Ovary (tissue), 9 donors: ENCODE data around the gene NDST3. TPM values are rescaled to one million over a fixed set of nuclear protein-coding genes. Genes with fewer than 3 reads are reported as not detected.
A peak's percentile ranks its signal among the peaks of the same experiment; 100 is the strongest.

Experiments
- DNase-seq, 5 donors: peaks; one replicate each; pipeline ENCODE4 v3.0.0-alpha.2; 2019 to 2020
- H3K27ac ChIP-seq, 2 donors: fragments of 200-600 bp; one replicate each; pipeline versions ENCODE4 v1.5.1 to v1.8.0; 2019 to 2022
- H3K27me3 ChIP-seq: fragments of 200-600 bp; one replicate; pipeline ENCODE4 v1.8.0; 2022
- H3K36me3 ChIP-seq: fragments of 200-600 bp; sonication (generic); one replicate; pipeline ENCODE4 v1.5.1; 2019
- H3K4me1 ChIP-seq: one replicate; pipeline ENCODE4 v1.8.1; 2013; ENCODE audit warnings: mild to moderate bottlenecking, moderate library complexity; ENCODE audit not compliant: insufficient read depth
- H3K4me3 ChIP-seq: fragments of 200-600 bp; sonication (generic); one replicate; pipeline ENCODE4 v1.5.1; 2017
- H3K9me3 ChIP-seq, 2 donors: fragments of 200-600 bp in 1 of 2; sonication (generic) in 1 of 2; one replicate each; pipeline versions ENCODE4 v1.5.1 to v1.8.1; 2013 to 2019; ENCODE audit warnings: mild to moderate bottlenecking in 1 of 2, moderate library complexity in 1 of 2
- EP300 ChIP-seq: sonication (generic); formaldehyde crosslinking; IDR thresholded peaks from one replicate; pipeline ENCODE4 v1.6.1; 2017; ENCODE audit warnings: antibody characterized with exemption
- POLR2A ChIP-seq: fragments of 450-650 bp; IDR thresholded peaks from one replicate; pipeline ENCODE4 v1.6.1; 2017; ENCODE audit warnings: antibody characterized with exemption, mild to moderate bottlenecking, moderate library complexity
- WGBS, 3 donors: extraction: QIAGEN DNeasy Blood & Tissue Kit in 1 of 3; methylation state at CpG; one replicate each; pipeline versions ENCODE4 v1.1.5 to v1.1.7; 2013 to 2017; 5-methylcytosine and 5-hydroxymethylcytosine counted together
- intact Hi-C, 4 donors: fragments of 100-400 bp; cut with DNase I; formaldehyde crosslinking; loops; one replicate each; pipeline versions ENCODE4 v1.11.0 to v1.15.1; 2022 to 2023
- polyA plus RNA-seq, 2 donors: library from polyadenylated mRNA; stranded (reverse); fragments of 200-250 nt in 1 of 2; fragments of 350-450 nt in 1 of 2; fragmentation: Illumina TruSeq in 1 of 2; extraction: RNeasy Lipid Tissue Mini Kit (QIAGEN cat#74804) in 1 of 2; gene quantifications; one replicate each; pipeline ENCODE4 v1.2.3, GENCODE V29; 2013 to 2014
- total RNA-seq, 7 donors: library from RNA; depleted of rRNA in 2 of 7; stranded (reverse); fragments of >200 nt in 2 of 7; fragmentation: NEBNext Ultra II Directional in 3 of 7; extraction: Animal tissue kit (Norgen Biotek cat#: 25700) in 3 of 7; gene quantifications; one replicate each; pipeline versions ENCODE4 v1.1.0 to v1.2.4, GENCODE V29; 2016 to 2023
- TF ChIP-seq, protein P1 (sequence below), 3 donors: fragments of 450-650 bp in 2 of 3; fragments of 200-600 bp in 1 of 3; IDR thresholded peaks; one replicate each; pipeline versions ENCODE4 v1.5.1 to v1.8.0; 2016 to 2022; ENCODE audit warnings: antibody characterized with exemption in 3 of 3, mild to moderate bottlenecking in 1 of 3
- donor health status: DM: no; HTN: no; CAD: no; lungs with moderate emphysema.
- donor health status: DM: no; HTN: no; CAD: no.
- donor health status: Bipolar disorder and iron deficiency.
- donor health status: DM: yes; HTN: yes; CAD: no.
- donor health status: DM: no; HTN: no; CAD: no.
- donor health status: DM: yes; HTN: yes; CAD: no.

Gene NDST3
- total and polyA plus RNA-seq, 9 donors, result 0.02 to 2.4 (median 0.07) TPM; not detected in 2

DNA sequence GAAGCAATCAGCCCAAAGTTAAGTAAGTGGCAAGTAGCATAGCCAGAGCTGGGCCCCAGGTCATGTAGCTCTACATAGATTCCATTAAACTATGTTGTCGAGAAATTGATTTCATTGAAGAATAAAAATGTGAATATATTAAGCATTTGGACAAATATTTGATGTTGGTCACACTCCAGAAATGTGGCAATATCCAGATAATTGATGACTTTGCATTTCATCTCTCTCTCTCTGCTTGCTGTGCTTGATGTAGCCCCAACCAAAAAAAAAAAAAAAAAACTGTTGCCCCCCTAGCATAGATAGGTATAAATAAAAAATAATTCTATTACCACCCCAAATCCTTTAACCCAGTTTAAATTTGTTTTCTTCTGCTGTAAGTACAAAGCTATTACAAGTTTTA, 7.5 kb upstream of the NDST3 start:
- TF ChIP-seq, protein P1, sequence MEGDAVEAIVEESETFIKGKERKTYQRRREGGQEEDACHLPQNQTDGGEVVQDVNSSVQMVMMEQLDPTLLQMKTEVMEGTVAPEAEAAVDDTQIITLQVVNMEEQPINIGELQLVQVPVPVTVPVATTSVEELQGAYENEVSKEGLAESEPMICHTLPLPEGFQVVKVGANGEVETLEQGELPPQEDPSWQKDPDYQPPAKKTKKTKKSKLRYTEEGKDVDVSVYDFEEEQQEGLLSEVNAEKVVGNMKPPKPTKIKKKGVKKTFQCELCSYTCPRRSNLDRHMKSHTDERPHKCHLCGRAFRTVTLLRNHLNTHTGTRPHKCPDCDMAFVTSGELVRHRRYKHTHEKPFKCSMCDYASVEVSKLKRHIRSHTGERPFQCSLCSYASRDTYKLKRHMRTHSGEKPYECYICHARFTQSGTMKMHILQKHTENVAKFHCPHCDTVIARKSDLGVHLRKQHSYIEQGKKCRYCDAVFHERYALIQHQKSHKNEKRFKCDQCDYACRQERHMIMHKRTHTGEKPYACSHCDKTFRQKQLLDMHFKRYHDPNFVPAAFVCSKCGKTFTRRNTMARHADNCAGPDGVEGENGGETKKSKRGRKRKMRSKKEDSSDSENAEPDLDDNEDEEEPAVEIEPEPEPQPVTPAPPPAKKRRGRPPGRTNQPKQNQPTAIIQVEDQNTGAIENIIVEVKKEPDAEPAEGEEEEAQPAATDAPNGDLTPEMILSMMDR (IDR thresholded peaks at IDR 0.05), result no peak
- TF ChIP-seq POLR2A, result no peak
- TF ChIP-seq EP300, result no peak
- no peaks in the 10 kb centered on the region for H3K36me3 ChIP-seq
- no peaks in the 10 kb centered on the region for H3K27me3 ChIP-seq
- 71 to 76% (median 74%) methylated on average over 1 of the region's 1 CpG for WGBS, 3 donors
- DNase-seq, result no peak
- H3K4me3 ChIP-seq, result no peak overlapping the region
- no peak overlapping the region for H3K27ac ChIP-seq
- no peaks in the 10 kb centered on the region for H3K4me1 ChIP-seq
- no peaks in the 10 kb centered on the region for H3K9me3 ChIP-seq
- intact Hi-C loops, result no loop called here

DNA sequence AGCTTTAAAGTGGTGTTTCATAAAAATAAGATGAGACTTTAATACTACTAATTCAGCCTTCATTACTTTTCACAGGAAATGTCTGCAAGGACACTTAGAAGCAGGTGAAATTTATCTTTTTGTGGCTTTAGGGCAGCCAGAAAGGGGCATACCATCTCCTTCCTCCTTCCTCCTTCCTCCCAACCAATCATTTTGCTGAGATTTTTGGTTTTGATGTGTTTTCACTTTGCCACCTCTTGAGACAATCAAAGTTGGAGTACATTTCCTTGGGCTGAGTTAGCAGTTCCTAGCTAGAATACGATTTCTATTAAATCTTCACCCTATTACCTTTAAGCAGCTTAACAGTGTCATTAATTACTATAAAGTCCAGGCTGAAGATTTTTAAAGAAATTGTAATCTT, 5.1 kb upstream of the NDST3 start:
- peaks cover 2% of the 10 kb centered on the region for H3K4me1 ChIP-seq
- no peaks in the 10 kb centered on the region for H3K36me3 ChIP-seq
- TF ChIP-seq EP300, result no peak
- TF ChIP-seq POLR2A, result no peak
- TF ChIP-seq, protein P1 (IDR thresholded peaks at IDR 0.05), result no peak
- intact Hi-C loops, result no loop called here
- H3K27me3 ChIP-seq, result no peaks in the 10 kb centered on the region
- H3K9me3 ChIP-seq, result no peaks in the 10 kb centered on the region
- H3K4me3 ChIP-seq, result no peak overlapping the region
- no peak for DNase-seq
- no peak overlapping the region for H3K27ac ChIP-seq
- WGBS, 3 donors, result 76 to 92% (median 88%) methylated on average over 1 of the region's 1 CpG

DNA sequence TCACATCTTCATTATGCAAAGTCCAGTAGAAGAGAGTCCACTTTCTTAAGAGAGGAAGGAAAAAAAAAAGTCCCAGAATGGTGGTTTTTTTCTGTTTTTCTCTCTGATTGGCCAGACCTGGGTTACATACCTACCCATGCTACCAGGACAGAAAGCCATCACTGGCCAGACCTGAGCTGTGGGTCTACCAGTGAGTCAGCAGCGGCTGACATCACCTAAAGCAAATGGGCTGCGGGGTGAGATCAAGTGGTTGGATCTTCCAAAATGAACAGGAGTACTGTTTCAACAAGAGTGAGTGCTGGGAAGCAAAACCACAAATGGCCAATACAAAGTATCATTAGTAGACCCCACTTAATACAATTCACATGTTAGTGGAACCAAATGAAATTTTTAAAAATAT, 1.6 kb upstream of the NDST3 start:
- TF ChIP-seq POLR2A (no peak), EP300 (no peak)
- TF ChIP-seq, protein P1 (IDR thresholded peaks at IDR 0.05), result no peak
- WGBS, 3 donors, result 66 to 74% (median 67%) methylated on average over 2 of the region's 2 CpGs
- no peaks in the 10 kb centered on the region for H3K9me3 ChIP-seq
- H3K4me3 ChIP-seq, result no peak overlapping the region
- H3K27ac ChIP-seq, result no peak overlapping the region
- no peaks in the 10 kb centered on the region for H3K27me3 ChIP-seq
- no peaks in the 10 kb centered on the region for H3K36me3 ChIP-seq
- intact Hi-C loops, result no loop called here
- peaks cover 2% of the 10 kb centered on the region for H3K4me1 ChIP-seq
- DNase-seq, result no peak

DNA sequence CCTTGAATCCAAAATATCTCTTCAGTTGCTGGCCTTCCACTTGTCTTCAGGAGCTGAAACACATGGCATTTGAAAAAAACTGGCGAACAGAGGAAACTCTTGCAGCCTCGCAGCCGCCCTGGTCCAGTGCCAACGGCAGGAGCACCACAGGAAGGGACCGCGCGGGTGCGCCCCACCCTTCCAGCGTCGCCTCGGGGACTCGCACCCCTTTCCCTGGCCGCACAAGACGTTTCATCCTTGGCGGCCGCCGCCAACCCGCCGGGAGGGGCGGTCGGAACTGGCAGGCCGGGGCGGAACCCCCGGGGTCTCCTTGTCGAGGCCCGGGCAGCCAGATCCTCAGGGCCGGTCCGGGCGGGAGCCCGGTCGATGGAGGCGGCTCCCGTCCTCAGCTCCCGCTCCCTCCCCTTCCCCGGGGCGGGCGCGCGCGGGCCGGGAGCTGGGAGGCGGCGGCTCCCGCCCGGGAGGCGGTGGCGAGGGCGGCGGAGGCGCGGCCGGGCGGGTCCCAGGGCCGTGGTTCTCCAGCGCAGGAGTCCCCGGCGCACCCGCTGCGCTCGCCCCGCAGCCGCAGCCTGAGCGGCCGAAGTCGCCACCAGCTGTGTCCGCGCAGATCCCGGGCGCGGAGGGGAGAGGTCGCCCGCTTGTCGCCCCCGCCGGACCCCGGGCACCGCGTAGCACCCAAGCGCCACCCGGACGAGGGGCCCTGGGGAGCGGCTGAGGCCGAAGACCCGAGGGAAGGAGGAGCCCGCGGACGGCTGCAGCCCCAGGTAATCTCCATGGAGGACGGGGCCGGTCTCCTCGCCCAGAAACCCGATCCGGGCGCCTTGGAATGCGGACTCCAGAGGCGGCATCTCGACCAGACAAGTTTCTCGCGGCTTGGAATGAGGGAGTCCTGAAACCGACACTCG, 886 bp upstream of the NDST3 start:
- H3K36me3 ChIP-seq, result no peaks in the 10 kb centered on the region
- DNase-seq, result peak in 3 of 5 donors; percentile 21 to 36 (median 32)
- H3K9me3 ChIP-seq, result no peaks in the 10 kb centered on the region
- H3K4me1 ChIP-seq, result peaks cover 2% of the 10 kb centered on the region
- H3K4me3 ChIP-seq, result peak overlapping the region; percentile 21
- no peaks in the 10 kb centered on the region for H3K27me3 ChIP-seq
- no peak overlapping the region for H3K27ac ChIP-seq
- WGBS, 3 donors, result 1 to 3% (median 1%) methylated on average over 53 to 100 of the region's 100 CpGs
- TF ChIP-seq POLR2A (no peak), EP300 (no peak)
- TF ChIP-seq, protein P1 (IDR thresholded peaks at IDR 0.05), result no peak
- intact Hi-C loops, result no loop called here
